Activated CD8-positive, alpha-beta memory T cell treated with anti-CD3 and anti-CD28 coated beads for 48 hours (primary cell): ENCODE results near the gene SLC9A7.

Experiments
- DNase-seq, 3 experiments: peaks; one replicate each; pipeline ENCODE4 v3.0.0-alpha.2; 2020; ENCODE audit warnings: low read depth in 2 of 3, low spot score in 2 of 3

The SLC9A7 gene

DNA sequence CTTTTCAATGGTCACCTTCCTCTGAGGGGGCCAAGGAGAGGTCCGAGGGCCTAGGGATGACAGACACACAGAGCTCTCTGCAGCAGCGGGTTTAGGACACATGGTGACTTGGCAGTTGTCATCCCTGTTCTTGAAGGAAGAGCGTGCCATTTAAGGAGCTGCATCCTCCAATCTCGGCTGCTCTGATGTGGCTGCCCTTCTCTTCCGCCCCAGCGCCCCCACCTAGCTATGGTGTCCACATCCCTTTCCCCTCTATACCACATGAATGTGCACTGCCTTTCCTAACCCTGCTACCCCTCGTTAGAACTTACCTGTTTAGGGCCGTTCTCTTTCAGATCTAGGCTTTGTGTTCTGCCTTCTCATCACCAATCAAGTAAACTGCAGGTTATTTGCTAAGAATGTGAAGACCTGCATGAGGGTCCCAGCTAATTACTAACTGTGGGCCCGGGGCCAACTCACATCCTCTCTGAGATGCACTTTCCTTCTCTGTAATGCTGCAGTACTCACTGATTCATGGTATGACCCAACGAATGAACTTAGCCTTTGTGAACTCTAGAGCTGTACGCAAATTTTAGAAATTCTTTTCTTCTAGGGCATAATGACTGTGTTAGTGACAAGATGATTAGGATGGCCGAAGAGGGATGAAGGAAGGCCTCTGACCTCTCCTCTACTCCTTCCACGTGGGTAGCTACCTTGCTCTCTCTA lies 147.1 kb downstream of the SLC9A7 start:
- no peak for DNase-seq

DNA sequence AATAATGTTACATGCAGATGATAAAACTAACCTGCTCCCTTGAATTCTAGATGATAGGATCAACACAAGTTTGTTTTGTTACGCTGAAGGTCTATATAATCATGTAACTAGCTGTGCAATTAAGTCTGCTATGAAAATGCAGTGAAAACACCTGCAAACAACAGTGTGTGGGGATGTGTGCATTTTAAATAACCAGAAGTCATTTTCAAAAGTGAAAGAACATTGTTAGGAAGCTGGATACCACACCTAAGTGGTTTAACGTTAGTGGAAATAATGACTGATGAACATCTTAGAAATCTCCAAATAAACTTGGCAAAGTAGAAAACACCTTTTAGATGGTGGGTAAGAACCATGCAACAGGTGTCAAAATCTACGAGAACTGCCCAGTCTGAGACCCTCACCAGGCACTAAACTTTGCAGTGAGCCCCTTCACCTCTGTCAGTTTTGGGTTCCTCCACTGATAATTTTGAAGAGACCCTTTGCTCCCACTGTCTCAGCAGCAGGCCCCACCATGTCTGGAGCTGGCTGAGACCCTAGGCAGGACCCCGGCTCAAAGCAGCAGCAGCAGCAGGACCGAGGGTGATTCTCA lies 148.8 kb downstream of the SLC9A7 start:
- DNase-seq = no peak

GRCh38 chrX:46607916-46608315 lies 151.0 kb downstream of the SLC9A7 start:
- DNase-seq = no peak

- no peak for DNase-seq
Observed at GRCh38 chrX:46602468-46603102, 156.3 kb downstream of the SLC9A7 start.

GRCh38 chrX:46601283-46601682 lies 157.6 kb downstream of the SLC9A7 start:
- DNase-seq = no peak

DNA sequence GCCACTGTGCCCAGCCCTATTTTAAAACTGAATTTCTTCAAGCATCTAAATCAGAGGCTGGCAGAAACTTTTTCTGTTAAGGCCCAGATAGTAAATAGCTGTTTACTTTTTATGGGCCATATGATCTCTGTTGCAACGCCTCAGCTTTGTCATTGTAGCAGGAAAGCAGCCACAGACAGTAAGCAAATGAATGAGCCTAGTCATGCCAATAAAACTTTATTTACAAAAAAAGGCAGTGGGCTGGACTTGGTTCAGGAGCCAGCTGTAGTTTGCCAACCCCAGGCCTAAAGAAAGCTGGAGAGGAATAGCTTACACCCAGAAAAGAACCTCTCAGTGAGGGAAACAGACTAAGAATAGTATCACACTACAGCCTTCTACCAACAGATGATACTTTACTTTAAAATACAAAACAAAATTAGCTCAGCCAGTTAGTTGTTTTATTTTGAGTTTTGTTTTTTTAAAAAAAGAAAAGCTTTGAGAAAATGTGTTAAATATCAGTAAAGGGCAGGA lies 159.8 kb downstream of the SLC9A7 start:
- DNase-seq = no peak

GRCh38 chrX:46597771-46598170 lies 161.1 kb downstream of the SLC9A7 start:
- DNase-seq = no peak

DNA sequence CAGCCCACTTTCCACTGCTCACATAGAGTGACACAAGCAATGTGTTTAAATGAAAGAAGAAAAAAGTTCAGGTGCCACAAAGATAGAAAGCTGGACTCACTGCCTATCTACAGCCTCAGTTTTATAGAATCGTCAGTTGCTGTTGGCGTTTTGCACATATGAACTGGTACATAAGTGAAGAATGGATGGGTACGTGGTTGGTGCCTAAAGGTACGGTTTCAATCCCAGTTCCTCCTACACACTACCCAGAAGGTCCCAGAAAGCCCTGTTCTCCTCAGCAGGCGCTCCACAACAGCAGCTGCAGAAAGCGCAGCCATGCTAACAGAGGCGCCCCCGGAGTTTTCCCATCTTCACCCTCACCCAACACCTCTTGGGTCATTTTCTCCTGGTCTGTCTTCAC lies 161.7 kb downstream of the SLC9A7 start:
- DNase-seq = no peak

- no peak for DNase-seq
Observed at GRCh38 chrX:46595084-46595483, 163.8 kb downstream of the SLC9A7 start.

- no peak for DNase-seq
Observed at GRCh38 chrX:46589977-46590723, 168.8 kb downstream of the SLC9A7 start.

GRCh38 chrX:46588263-46588662 lies 170.7 kb downstream of the SLC9A7 start:
- DNase-seq = no peak

DNA sequence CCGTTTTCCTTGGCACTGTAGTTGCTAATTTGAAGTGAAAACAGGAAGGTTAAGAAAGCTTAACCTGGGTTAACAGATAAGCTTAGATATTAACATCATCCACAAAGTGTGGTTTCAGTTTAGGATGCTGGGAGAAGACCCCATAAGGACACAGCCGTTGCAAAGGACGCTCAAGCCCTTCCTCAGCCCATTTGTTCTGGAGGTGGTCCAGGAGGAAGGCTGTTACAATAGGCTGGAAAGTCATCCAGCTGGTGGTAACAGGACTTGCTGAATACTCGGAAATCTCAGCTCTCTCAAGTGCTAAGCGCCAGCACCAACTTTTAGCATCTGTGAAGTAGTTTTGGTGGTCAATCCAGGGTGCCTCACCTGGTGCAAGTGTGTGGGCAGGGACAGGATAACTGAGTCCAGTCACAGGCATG lies 171.2 kb downstream of the SLC9A7 start:
- no peak for DNase-seq

DNA sequence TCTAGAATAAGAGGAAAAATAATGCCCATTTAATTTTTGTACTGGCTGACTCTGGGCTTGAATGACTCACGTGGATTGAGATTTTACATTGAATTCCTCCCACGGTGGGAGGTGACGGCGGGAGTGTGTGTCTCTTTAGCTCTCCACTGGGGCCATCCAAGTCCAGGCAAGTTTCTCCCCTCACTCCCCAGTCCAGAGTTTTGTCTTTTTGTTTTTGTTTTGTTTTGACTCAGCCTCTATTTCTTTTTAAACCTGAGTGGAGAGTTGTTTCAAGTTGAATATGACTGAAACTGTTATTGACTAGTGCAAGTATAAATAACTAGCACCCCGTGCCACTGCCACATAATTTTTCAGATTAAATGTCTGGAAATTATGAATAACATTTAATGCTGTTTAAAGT lies 171.8 kb downstream of the SLC9A7 start:
- DNase-seq = no peak

GRCh38 chrX:46584736-46585135 lies 174.2 kb downstream of the SLC9A7 start:
- DNase-seq = no peak

DNA sequence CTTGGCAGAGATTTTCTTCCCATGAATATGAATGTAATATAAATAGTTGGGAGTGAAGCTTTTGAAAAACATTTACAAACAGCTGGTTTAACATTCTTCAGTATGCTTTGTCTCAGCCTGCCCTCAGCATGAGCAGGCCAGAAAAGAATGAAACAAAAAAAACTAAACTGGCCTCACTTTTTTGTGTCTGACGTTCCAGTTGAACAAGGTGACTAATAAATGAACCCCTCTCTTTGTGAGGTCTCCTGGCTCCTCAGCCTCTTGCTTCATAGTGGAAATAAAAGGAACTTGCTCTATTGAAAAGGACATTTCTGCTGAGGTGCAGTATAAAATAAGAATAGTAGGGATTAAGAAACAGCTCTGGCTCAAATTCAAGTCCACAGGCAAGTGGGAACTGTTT lies 176.0 kb downstream of the SLC9A7 start:
- no peak for DNase-seq

GRCh38 chrX:46582325-46582724 lies 176.6 kb downstream of the SLC9A7 start:
- no peak for DNase-seq

DNA sequence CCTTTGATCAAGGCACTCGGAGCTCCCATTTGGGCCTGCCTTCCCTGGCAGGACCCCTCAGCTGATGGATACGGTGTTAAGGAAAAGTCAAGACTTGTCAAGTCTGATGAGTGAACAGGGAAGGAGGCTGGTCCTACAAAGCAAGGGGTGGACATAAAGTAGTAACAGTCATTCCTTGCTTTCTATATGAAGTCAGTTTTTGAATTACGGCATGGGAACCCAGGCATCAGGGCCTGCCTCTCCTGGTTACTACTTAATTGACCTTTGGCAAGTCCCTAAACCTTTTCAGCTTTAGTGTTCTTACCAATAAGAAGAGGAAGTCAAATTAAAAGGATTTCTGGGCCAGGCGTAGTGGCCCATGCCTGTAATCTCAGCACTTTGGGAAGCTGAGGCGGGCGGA lies 178.3 kb downstream of the SLC9A7 start:
- no peak for DNase-seq

DNA sequence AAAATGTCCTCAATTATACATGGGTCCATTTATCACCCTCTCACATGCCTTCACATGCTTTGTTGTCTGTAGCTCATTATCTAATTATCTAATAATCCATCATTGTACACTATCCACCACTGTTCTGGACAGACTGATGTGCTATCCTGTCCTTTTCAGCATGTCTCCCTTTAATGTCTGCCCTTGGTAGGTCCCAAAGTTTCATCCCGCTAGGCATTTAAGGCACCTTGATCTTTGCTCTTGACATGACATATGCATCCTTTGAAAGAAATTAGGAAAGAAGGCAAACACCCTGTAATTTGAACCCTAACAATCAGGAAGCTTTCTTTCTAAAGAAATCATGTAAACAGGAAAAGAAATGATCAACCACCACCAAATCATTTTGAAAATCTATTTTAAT lies 179.7 kb downstream of the SLC9A7 start:
- DNase-seq = no peak

- DNase-seq = no peak
Observed at GRCh38 chrX:46577221-46578005, 181.5 kb downstream of the SLC9A7 start.

- no peak for DNase-seq
Observed at GRCh38 chrX:46576458-46576857, 182.5 kb downstream of the SLC9A7 start.

GRCh38 chrX:46575991-46576392 lies 182.9 kb downstream of the SLC9A7 start:
- DNase-seq = no peak
